Thyroid gland (tissue), 4 donors: Measurements from ENCODE around the gene MYO16. TPM values are rescaled to one million over a fixed set of nuclear protein-coding genes. Genes with fewer than 3 reads are reported as not detected.

ENCODE experiments used
- DNase-seq, 2 donors: peaks; one replicate each; pipeline ENCODE4 v3.0.0-alpha.2; 2019
- H3K27ac ChIP-seq, 3 donors: fragments of 200-600 bp; sonication (generic); 1 replicate in 2 of 3; 2 replicates in 1 of 3; pipeline ENCODE4 v1.5.1; 2016 to 2019; ENCODE audit warnings: mild to moderate bottlenecking in 1 of 3, moderate library complexity in 1 of 3
- H3K27me3 ChIP-seq: fragments of 200-600 bp; sonication (generic); one replicate; pipeline ENCODE4 v1.5.1; 2019
- H3K36me3 ChIP-seq, 2 donors: fragments of 200-600 bp; sonication (generic); one replicate each; pipeline ENCODE4 v1.5.1; 2016 to 2019
- H3K4me1 ChIP-seq, 2 donors: fragments of 200-600 bp; sonication (generic); one replicate each; pipeline ENCODE4 v1.5.1; 2017 to 2019
- H3K4me3 ChIP-seq, 3 donors: fragments of 200-600 bp; sonication (generic); replicated peaks in 1 of 3; 1 replicate in 2 of 3; 2 replicates in 1 of 3; pipeline ENCODE4 v1.5.1; 2016; ENCODE audit warnings: mild to moderate bottlenecking in 1 of 3
- H3K9me3 ChIP-seq: fragments of 200-600 bp; sonication (generic); one replicate; pipeline ENCODE4 v1.5.1; 2017
- POLR2A ChIP-seq, 2 donors: fragments of 450-650 bp; IDR thresholded peaks; one replicate each; pipeline ENCODE4 v1.6.1; 2017; ENCODE audit warnings: antibody characterized with exemption in 2 of 2, mild to moderate bottlenecking in 2 of 2, moderate library complexity in 1 of 2
- WGBS, 2 donors: methylation state at CpG; one replicate each; pipeline ENCODE4 v1.1.5; 2017; 5-methylcytosine and 5-hydroxymethylcytosine counted together
- intact Hi-C: fragments of 100-400 bp; cut with DNase I; formaldehyde crosslinking; loops from one replicate; pipeline ENCODE4 v1.15.1; 2023
- total RNA-seq, 4 donors: library from RNA; depleted of rRNA; stranded (reverse); fragments of >200 nt; gene quantifications; one replicate each; pipeline ENCODE4 v1.2.3, GENCODE V29; 2016
- TF ChIP-seq, protein P1 (sequence below), 6 experiments: fragments of 200-600 bp in 3 of 6; fragments of 450-650 bp in 3 of 6; sonication (generic) in 3 of 6; IDR thresholded peaks; one replicate each; pipeline ENCODE4 v1.5.1; 2016 to 2019; ENCODE audit warnings: antibody characterized with exemption in 6 of 6, mild to moderate bottlenecking in 2 of 6, inconsistent platforms in 1 of 6, moderate library complexity in 1 of 6

MYO16 gene
- total RNA-seq, 4 donors from 2014 or later, result 0.10 to 0.13 (median 0.13) TPM; not detected in 1

DNA sequence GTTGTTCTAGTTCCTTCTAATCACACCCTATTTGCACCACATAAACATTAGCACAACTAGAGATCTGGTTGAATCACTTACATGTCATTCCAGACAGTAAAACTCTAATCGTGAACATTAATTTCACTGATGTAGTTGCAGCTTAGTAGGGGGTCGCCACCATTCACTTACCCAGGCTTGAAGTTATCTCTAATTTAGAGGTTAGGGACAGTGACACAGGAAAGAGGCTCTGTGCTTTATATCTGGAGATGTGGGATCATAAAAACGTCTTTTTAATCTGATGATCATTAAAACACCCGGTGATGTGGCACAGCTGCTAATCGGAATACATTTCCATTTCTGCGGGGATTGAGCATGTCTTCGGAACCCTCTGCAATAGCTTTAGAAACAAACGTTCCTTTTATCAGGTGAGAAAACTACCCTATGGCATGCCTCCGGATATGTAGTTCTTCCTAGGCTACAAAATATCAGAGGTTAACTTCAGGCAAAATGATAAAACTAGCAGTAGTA lies 523.0 kb downstream of the MYO16 start:
- intact Hi-C loops, result no loop called here
- Histone ChIP-seq H3K4me3 (no peak overlapping the region), H3K36me3 (no peaks in the 10 kb centered on the region), H3K27me3 (no peaks in the 10 kb centered on the region), H3K9me3 (no peaks in the 10 kb centered on the region), H3K4me1 (peaks cover 16 to 22% of the 10 kb centered on the region in 2 donors), H3K27ac (no peak overlapping the region)
- TF ChIP-seq, protein P1, sequence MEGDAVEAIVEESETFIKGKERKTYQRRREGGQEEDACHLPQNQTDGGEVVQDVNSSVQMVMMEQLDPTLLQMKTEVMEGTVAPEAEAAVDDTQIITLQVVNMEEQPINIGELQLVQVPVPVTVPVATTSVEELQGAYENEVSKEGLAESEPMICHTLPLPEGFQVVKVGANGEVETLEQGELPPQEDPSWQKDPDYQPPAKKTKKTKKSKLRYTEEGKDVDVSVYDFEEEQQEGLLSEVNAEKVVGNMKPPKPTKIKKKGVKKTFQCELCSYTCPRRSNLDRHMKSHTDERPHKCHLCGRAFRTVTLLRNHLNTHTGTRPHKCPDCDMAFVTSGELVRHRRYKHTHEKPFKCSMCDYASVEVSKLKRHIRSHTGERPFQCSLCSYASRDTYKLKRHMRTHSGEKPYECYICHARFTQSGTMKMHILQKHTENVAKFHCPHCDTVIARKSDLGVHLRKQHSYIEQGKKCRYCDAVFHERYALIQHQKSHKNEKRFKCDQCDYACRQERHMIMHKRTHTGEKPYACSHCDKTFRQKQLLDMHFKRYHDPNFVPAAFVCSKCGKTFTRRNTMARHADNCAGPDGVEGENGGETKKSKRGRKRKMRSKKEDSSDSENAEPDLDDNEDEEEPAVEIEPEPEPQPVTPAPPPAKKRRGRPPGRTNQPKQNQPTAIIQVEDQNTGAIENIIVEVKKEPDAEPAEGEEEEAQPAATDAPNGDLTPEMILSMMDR (IDR thresholded peaks at IDR 0.05), result no peak
- no peak for DNase-seq
- 93 to 95% methylated on average over 9 of the region's 9 CpGs for WGBS, 2 donors

DNA sequence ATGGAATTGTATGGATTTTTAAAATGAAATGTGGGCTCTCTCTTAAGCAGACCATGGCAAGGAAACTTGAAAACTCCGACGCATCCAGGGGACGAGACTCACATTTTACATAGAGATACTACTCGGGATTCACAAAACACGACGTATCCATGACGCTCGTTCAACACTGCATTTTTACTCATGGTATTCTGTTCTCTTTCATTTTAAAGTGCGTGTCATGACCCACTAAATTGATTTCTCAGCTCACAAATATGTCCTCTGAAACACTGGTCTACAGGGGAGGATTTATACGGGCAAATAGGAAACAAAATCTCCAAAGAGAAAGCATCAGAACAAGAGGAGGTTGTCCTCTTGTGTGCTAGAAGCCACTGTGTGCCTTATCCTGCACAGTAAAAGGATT lies 523.5 kb downstream of the MYO16 start:
- H3K4me1 ChIP-seq, result peaks cover 16 to 22% of the 10 kb centered on the region in 2 donors
- H3K27me3 ChIP-seq, result no peaks in the 10 kb centered on the region
- TF ChIP-seq POLR2A (IDR thresholded peaks at IDR 0.05), result no peak
- TF ChIP-seq, protein P1 (IDR thresholded peaks at IDR 0.05), result no peak
- no peak for DNase-seq
- no peaks in the 10 kb centered on the region for H3K36me3 ChIP-seq
- H3K4me3 ChIP-seq, result no peak overlapping the region
- H3K27ac ChIP-seq, result no peak overlapping the region
- intact Hi-C loops, result no loop called here
- H3K9me3 ChIP-seq, result no peaks in the 10 kb centered on the region
- 95 to 96% methylated on average over 10 of the region's 10 CpGs for WGBS, 2 donors

DNA sequence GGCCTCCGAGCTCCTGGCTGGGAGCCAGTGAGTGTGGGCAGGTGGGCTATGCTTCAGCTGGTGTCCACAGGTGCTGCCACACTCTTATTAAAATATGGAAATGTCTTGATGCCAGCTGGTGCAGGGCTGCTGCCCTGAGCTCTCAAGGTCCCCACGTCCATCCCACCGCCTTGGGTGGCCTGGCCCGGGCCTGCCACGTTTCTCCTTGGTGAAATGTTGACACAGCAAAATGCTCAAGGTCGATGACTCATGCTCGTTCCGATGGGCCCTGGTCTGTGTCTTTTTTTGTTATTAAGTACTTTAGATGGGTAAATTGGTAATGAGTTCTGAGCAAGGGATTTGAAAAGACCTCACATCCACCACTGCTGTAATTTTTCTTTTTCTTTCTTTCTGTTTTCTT lies 524.7 kb downstream of the MYO16 start:
- peak; percentile 63 to 72 for DNase-seq
- Histone ChIP-seq H3K4me3 (no peak overlapping the region), H3K9me3 (no peaks in the 10 kb centered on the region), H3K27ac (no peak overlapping the region), H3K4me1 (peaks cover 16 to 22% of the 10 kb centered on the region in 2 donors), H3K27me3 (no peaks in the 10 kb centered on the region), H3K36me3 (no peaks in the 10 kb centered on the region)
- 36 to 52% methylated on average over 8 of the region's 8 CpGs for WGBS, 2 donors
- intact Hi-C loops, result no loop called here
- TF ChIP-seq POLR2A (IDR thresholded peaks at IDR 0.05), result no peak
- TF ChIP-seq, protein P1 (IDR thresholded peaks at IDR 0.05), result no peak

DNA sequence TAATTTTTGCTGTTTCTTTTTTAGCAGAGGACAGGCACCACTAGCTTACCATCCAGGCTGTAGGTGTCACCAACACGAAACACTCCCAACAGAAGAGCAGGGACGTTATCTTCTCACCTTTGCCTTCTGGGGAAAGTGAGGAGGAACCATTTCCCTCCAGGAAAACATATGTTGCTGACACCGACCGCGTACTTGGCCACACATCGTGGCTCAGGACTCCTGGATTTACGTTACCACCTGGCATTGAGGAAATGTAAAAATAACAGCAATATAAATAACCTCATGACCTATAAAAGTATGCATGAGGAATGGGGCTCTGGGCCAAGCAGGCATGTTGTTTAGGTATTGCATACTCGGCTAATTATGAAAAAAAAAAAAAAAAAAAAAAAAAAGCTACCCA lies 525.1 kb downstream of the MYO16 start:
- peak in 1 of 2 donors; percentile 19 for DNase-seq
- Histone ChIP-seq H3K27me3 (no peaks in the 10 kb centered on the region), H3K36me3 (no peaks in the 10 kb centered on the region), H3K4me3 (no peak overlapping the region), H3K4me1 (peaks cover 16 to 22% of the 10 kb centered on the region in 2 donors), H3K9me3 (no peaks in the 10 kb centered on the region), H3K27ac (no peak overlapping the region)
- TF ChIP-seq, protein P1 (IDR thresholded peaks at IDR 0.05), result no peak
- no peak for TF ChIP-seq POLR2A (IDR thresholded peaks at IDR 0.05)
- intact Hi-C loops, result no loop called here
- 53% methylated on average over 8 of the region's 8 CpGs for WGBS, 2 donors

DNA sequence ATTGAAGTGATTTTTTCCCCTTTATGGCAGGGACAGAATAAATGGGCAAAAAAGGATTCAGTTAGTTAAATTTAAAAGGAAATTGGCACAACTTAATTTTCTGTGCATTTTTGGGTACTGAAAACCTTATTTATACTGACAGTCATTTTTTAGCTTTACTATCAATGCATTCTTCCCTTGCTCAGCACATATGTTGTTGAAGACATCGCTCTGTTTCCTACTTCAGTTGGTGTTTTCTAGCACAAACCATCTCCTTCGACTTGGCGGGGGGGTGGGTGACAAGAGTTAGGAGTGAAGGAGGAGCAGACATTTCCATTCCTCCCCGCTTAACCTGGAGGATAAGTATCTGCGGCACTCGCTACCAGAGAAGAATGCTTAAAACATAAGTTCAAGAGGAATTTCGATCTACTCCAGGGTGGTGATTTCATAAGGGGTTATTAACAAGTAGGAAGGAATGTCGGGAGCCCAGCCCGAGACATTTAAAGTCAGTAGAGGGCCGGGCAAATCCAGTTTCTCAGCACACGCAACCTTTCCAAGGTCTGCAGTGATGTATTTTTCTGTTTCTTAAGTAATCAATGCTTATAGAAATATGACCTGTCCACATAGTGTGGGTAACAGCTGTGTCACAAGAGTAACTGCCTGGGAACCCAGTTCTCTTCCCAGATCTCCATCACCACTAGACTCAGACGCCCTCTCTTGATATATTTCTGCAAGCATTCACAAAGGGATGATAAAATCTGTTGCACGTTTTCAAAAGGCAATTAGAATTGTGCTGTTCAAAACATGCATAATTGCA lies 525.8 kb downstream of the MYO16 start:
- intact Hi-C loops, result no loop called here
- no peak for TF ChIP-seq POLR2A (IDR thresholded peaks at IDR 0.05)
- TF ChIP-seq, protein P1 (IDR thresholded peaks at IDR 0.05), result no peak
- Histone ChIP-seq H3K27me3 (no peaks in the 10 kb centered on the region), H3K27ac (peak overlapping the region in 1 of 3 donors; percentile 28), H3K36me3 (no peaks in the 10 kb centered on the region), H3K4me3 (no peak overlapping the region), H3K4me1 (peaks cover 16 to 22% of the 10 kb centered on the region in 2 donors), H3K9me3 (no peaks in the 10 kb centered on the region)
- peak; percentile 60 to 62 for DNase-seq
- WGBS, 2 donors, result 26 to 40% methylated on average over 13 of the region's 13 CpGs
